Progenitor cell of endocrine pancreas (in vitro differentiated cells): Measurements from ENCODE around the gene GNAI3. TPM values are rescaled to one million over a fixed set of nuclear protein-coding genes. Genes with fewer than 3 reads are reported as not detected.

Experiments used
- DNase-seq: peaks from one replicate; pipeline ENCODE4 v3.0.0; 2021; ENCODE audit warnings: low spot score; ENCODE audit not compliant: unreplicated experiment
- H3K27ac Mint-ChIP-seq: 2 replicates; pipeline ENCODE4 v1.8.0; 2021; ENCODE audit warnings: mild to moderate bottlenecking, moderate library complexity, mixed read lengths
- H3K27me3 Mint-ChIP-seq: 2 replicates; pipeline ENCODE4 v1.8.0; 2021; ENCODE audit warnings: mixed read lengths
- H3K36me3 Mint-ChIP-seq: 2 replicates; pipeline ENCODE4 v1.8.0; 2022; ENCODE audit warnings: mixed read lengths; ENCODE audit not compliant: insufficient read depth
- H3K4me1 Mint-ChIP-seq: 2 replicates; pipeline ENCODE4 v1.8.0; 2021; ENCODE audit warnings: low read depth, mixed read lengths
- H3K4me3 Mint-ChIP-seq: 2 replicates; pipeline ENCODE4 v1.8.0; 2021; ENCODE audit warnings: low read depth, mild to moderate bottlenecking, moderate library complexity, mixed read lengths
- H3K9me3 Mint-ChIP-seq: 2 replicates; pipeline ENCODE4 v1.8.0; 2021; ENCODE audit warnings: low read depth, mixed read lengths
- total RNA-seq: library from RNA; stranded (reverse); gene quantifications from 2 replicates; pipeline ENCODE4 v1.2.1, GENCODE V29; 2021
- TF ChIP-seq, protein P1 (sequence below): fragments of 200-600 bp; sonication (generic); IDR thresholded peaks from one replicate; pipeline ENCODE4 v1.5.0; 2021; ENCODE audit warnings: antibody characterized with exemption, mild to moderate bottlenecking; ENCODE audit not compliant: unreplicated experiment

GNAI3 gene
- total RNA-seq, 1 donor from 2014 or later = 10.0 TPM

DNA sequence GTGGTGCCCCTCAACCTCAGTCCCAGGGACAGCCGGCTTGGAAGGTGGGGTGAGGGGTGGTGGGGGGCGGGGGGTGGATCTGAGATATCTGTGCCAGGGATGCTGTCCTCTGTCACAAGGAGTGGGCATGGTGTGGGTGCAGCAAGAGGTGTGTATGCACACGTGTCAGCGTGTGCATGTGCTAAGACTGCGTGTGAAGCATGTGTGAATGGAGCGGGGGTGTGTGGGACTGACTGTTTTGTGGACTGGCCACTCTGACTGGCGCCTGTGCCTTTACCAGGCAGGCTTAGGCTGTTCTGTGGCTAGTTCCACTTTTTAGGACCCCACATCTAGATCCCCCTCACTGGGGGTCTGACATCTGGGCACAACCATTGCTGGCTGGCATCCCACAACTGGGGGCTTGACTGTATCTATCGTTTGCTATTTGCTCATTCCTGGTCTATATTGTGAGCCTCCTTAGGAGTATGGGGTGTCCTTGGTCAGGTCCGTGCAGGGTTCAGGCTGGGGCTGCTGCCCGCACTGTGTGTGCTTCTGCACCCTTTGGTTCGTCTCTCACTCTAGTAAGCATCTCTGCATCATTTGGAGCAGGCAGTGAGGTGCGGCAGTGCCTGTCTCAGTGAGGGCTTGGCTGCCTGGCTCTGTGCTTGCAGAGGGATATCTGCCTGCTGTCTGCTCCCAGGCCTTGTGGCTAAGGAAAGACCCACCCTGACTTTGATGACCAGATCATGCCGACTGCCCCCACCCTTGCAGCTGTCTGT lies 73.1 kb downstream of the GNAI3 start:
- Mint-ChIP-seq H3K36me3 (no peaks in the 10 kb centered on the region), H3K4me3 (peak overlapping the region; percentile 95), H3K27me3 (peaks cover 3% of the 10 kb centered on the region), H3K9me3 (no peaks in the 10 kb centered on the region), H3K4me1 (peaks cover 30% of the 10 kb centered on the region), H3K27ac (no peak overlapping the region)
- DNase-seq = no peak
- TF ChIP-seq, protein P1, sequence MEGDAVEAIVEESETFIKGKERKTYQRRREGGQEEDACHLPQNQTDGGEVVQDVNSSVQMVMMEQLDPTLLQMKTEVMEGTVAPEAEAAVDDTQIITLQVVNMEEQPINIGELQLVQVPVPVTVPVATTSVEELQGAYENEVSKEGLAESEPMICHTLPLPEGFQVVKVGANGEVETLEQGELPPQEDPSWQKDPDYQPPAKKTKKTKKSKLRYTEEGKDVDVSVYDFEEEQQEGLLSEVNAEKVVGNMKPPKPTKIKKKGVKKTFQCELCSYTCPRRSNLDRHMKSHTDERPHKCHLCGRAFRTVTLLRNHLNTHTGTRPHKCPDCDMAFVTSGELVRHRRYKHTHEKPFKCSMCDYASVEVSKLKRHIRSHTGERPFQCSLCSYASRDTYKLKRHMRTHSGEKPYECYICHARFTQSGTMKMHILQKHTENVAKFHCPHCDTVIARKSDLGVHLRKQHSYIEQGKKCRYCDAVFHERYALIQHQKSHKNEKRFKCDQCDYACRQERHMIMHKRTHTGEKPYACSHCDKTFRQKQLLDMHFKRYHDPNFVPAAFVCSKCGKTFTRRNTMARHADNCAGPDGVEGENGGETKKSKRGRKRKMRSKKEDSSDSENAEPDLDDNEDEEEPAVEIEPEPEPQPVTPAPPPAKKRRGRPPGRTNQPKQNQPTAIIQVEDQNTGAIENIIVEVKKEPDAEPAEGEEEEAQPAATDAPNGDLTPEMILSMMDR = no peak

GRCh38 chr1:109622137-109622892 lies 73.9 kb downstream of the GNAI3 start:
- peaks cover 28% of the 10 kb centered on the region for H3K4me1 Mint-ChIP-seq
- peak overlapping the region; percentile 95 for H3K4me3 Mint-ChIP-seq
- no peaks in the 10 kb centered on the region for H3K27me3 Mint-ChIP-seq
- TF ChIP-seq, protein P1 = no peak
- DNase-seq = no peak
- H3K27ac Mint-ChIP-seq = no peak overlapping the region
- H3K9me3 Mint-ChIP-seq = no peaks in the 10 kb centered on the region
- H3K36me3 Mint-ChIP-seq = no peaks in the 10 kb centered on the region

- Mint-ChIP-seq H3K27ac (no peak overlapping the region), H3K4me3 (no peak overlapping the region), H3K36me3 (peaks cover 2% of the 10 kb centered on the region), H3K4me1 (peaks cover 26% of the 10 kb centered on the region), H3K27me3 (no peaks in the 10 kb centered on the region), H3K9me3 (no peaks in the 10 kb centered on the region)
- DNase-seq = no peak
- TF ChIP-seq, protein P1 = no peak
Observed at GRCh38 chr1:109622895-109623294, 74.5 kb downstream of the GNAI3 start.

- TF ChIP-seq, protein P1 = no peak
- Mint-ChIP-seq H3K9me3 (no peaks in the 10 kb centered on the region), H3K27ac (no peak overlapping the region), H3K4me3 (no peak overlapping the region), H3K36me3 (peaks cover 3% of the 10 kb centered on the region), H3K4me1 (peaks cover 21% of the 10 kb centered on the region), H3K27me3 (no peaks in the 10 kb centered on the region)
- no peak for DNase-seq
Observed at GRCh38 chr1:109623601-109624161, 75.3 kb downstream of the GNAI3 start.

GRCh38 chr1:109624201-109625010 lies 76.0 kb downstream of the GNAI3 start:
- peaks cover 15% of the 10 kb centered on the region for H3K4me1 Mint-ChIP-seq
- peaks cover 4% of the 10 kb centered on the region for H3K36me3 Mint-ChIP-seq
- no peak for DNase-seq
- TF ChIP-seq, protein P1 = no peak
- H3K9me3 Mint-ChIP-seq = no peaks in the 10 kb centered on the region
- no peaks in the 10 kb centered on the region for H3K27me3 Mint-ChIP-seq
- no peak overlapping the region for H3K4me3 Mint-ChIP-seq
- no peak overlapping the region for H3K27ac Mint-ChIP-seq
